Measurements from ENCODE around the gene OR51G1.

DNA sequence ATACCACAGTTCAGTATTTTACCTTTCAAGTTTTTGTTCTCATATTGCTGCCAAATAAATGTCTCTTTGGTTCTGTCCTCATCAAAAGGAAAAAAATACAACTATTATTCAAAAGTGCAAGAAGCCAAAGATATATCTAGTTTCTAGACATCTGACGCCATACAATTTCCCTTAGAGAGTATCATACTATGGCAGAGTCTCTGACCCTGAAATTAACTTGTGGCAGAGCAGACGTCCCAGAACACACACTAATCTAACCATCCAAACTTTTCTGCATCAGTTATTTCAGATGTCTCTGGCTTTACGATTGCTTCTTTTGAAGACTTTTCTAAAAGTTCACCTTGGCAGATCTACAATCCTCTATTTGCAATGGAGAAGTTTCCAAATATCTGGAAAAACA, 39.8 kb downstream of the OR51G1 start:
- TF ChIP-seq, protein P1, sequence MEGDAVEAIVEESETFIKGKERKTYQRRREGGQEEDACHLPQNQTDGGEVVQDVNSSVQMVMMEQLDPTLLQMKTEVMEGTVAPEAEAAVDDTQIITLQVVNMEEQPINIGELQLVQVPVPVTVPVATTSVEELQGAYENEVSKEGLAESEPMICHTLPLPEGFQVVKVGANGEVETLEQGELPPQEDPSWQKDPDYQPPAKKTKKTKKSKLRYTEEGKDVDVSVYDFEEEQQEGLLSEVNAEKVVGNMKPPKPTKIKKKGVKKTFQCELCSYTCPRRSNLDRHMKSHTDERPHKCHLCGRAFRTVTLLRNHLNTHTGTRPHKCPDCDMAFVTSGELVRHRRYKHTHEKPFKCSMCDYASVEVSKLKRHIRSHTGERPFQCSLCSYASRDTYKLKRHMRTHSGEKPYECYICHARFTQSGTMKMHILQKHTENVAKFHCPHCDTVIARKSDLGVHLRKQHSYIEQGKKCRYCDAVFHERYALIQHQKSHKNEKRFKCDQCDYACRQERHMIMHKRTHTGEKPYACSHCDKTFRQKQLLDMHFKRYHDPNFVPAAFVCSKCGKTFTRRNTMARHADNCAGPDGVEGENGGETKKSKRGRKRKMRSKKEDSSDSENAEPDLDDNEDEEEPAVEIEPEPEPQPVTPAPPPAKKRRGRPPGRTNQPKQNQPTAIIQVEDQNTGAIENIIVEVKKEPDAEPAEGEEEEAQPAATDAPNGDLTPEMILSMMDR (IDR thresholded peaks at IDR 0.05; ENCODE audit: low read length) = no peak
- TF ChIP-seq EZH2 (optimal IDR thresholded peaks at IDR 0.05; ENCODE audit: low read depth, low read length) = no peak
